GM21825 (cell line): ENCODE data around the gene STX12.

ENCODE experiments used
- ATAC-seq: cut with Tn5 transposase; IDR thresholded peaks from one replicate; pipeline ENCODE4 v1.9.1; 2021; ENCODE audit warnings: mild to moderate bottlenecking, moderate library complexity; ENCODE audit not compliant: unreplicated experiment

Gene STX12

DNA sequence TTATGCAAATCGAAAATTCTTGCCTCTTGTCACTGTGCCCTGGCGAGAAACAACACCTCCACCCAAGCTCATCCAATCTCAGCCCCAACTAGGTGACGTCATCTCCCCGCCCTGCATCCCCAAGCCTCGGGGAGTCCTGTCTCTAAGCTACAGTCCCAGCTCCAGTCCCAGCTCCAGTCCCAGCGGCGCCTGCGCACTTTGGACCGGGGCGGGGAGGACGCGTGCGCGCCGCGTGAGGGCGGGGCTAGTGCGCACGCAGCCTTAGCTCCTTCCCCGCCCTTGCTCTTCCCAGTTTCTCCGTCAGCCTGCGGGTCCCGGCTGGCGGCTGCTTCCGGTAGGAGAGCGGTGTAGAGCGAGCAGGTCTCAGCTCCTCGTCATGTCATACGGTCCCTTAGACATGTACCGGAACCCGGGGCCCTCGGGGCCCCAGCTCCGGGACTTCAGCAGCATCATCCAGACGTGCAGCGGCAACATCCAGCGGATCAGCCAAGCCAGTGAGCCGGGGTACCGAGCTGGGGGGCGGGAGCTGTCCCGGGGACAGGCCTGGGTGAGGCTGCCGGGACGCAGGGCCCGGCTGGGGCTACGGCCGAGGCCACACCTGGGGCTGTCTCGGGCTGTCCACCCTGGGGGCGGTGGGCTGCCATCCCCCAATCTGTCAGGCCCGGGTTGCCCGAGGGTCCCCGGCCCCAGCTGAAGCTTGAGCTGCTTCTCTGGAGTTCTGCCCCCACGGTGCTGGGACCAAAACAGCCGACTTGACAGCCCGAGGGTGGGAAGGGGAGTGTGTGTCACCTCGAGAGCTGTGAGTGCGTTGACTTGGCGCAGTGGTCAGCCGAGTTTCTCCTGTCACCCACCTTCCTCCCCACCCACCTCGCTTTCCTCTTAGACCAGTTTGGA, at the start of gene STX12:
Gene STX12, plus strand, starts transcription at position 288 of the 894 bp plus-strand sequence. Its CDS starts 89 bp downstream, at position 377.
- peak; percentile 92 for ATAC-seq

DNA sequence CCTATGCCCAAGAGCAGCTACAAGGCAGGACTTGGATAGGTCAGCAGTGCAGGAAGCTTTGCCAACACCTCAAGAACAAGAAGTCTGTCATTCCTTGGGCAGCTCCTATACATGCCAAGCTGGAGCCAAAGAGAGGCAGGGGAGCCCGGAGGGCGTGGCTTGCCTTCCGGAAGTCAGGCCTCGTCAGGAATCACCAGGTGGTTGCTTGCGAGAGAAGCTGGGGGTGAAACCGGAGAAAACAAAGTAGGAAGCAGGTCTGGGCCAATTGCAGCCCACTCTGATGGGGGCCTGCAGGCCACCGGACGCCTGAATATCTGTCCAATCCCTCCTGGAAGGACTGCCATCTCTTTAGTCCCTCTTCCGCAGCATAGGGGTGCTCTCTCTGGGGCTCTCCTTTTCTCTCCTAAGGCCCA, 48.1 kb upstream of the STX12 start:
- ATAC-seq = no peak

DNA sequence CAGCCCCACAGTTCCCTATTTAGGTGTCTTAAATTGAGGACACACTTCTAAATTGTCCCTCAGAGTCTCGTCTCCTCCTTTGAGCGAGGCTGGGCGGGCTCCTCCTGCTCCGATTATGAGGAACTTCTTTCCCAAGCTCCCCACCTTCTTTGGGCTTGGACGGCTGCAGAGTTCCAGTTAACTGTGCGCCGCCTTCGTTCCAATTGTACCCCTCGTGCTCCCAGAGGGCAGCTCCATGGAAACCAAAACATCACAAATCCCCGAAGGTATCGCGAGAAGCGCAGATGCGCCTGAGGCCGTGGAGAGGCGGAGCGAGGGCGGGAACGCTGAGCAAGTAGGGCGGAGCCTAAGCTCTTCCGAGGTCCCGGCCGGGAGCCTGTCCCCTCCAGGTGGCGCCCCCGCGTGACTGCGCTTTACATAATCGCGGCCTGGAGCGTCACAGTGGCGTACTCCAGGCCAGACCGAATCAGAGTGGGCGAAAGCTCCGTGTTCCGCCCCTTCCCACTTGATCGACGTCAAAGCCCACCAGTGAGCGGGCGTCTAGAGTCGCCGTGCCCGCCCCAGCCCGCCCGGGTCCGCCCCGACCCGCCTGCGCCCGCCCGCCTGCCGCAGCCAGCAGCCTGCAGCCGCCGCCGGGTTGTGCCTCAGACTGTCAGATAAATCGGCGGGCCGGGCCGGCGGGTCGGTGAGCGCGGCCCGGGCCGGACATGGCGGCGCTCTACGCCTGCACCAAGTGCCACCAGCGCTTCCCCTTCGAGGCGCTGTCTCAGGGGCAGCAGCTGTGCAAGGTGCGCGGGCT, 47.4 kb upstream of the STX12 start, which contains the start of gene FAM76A:
Gene FAM76A, plus strand, starts transcription at position 588 of the 799 bp plus-strand sequence. Its CDS starts 120 bp downstream, at position 708.
- ATAC-seq = peak; percentile 91

DNA sequence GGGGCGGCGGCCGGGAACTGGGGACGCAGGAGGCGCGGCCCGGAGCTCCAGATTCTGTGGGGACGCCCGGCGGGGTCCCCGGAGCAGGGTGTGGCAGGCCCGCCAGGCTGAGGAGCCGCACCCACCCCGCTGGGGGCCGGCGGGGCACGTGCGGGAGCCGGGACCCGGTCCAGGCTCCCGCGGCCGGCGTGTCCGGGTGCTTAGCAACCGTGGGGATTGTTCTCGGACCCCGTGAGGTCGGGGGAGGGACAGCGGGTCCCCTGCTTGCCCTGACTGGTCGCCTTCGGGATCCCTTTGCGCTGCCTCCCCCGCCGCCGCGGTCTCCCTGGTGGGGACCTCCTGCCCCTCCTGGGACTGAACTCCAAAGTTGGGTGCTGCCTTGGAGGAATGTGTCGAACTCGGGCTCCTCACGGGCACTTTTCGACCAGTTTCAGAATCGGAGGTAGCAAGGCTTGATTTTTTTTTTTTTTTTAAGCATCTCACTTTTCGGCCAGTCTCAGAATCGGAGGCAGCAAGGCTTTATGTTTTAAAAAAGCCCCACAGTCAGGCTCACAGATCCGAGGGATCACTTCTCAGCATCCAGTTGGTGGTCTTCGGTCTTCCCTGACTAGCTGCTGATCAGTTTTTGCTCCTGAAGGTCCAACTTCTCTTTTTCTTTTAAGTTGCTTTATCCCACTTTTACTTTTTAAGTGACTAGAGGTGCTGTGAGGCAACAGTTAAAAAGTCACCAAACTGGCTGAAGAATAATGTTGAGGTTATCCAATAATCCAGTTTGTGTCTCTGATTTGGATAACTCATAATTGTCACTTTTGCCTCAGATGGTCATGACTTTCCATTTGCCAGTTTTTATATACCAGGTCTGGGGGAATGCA, 46.6 kb upstream of the STX12 start:
- peak; percentile 25 for ATAC-seq

DNA sequence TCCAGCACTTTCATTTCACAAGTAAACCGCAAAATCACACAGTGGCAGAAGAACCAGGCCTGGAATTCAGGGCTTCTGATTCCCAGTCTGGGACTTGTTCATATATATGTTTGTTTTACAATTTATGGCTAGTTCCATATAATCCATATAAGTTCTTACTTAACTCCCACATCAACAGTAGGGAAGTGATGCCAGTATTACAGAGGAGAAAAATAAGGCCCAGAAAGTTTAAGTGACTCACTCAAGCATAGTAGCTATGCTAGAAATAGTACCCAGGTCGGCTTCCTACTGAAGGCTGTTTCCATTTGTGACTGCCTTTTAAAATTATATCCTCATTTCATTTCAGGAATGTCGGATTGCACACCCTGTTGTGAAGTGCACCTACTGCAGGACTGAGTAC, 45.9 kb upstream of the STX12 start:
- ATAC-seq = no peak

DNA sequence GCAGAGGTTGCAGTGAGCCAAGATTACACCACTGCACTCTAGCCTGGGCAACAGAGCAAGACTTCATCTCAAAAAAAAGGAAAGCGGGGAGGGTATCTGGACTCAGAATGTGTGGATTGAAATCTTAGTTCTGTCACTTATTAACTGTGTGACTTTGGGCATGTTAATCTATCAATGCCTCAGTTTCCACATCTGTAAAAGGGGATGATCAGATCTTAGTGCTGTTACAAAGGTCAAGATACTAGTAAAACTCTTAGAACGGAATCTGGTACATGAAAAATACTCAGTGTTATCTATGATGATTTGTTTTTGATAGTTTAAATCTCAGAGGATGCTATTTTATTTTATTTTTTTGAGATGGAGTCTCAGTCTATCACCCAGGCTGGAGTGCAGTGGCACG, 36.8 kb upstream of the STX12 start:
- no peak for ATAC-seq

DNA sequence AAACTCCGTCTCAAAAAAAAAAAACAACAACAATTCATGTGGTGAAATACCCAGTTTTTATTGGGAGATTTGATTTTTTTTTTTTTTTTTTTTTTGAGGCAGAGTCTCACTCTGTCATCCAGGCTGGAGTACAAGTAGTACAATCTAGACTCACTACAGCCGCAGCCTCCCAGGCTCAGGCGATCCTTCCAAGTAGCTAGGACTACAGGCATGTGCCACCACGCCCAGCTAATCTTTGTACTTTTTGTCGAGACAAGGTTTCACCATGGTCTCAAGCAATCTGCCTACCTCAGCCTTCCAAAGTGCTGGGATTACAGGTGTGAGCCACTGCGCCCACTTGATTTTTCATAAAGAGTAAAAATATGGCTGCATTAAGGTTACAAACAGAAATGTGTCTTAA, 31.9 kb upstream of the STX12 start:
- ATAC-seq = no peak

DNA sequence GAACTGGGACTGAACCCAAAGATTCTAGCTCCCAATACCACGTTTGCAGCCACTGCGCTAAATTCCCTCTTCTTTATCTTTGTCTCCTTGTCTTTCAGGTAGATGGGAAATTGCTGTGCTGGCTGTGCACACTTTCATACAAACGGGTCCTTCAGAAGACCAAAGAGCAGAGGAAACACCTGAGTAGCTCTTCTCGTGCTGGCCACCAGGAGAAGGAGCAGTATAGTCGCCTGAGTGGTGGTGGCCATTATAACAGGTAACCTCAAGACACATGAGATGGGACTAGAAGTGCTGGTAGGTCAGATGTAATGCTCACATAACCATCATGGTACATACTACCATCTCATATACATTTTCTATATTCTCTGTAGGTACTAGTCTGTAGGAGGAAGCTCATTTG, 28.5 kb upstream of the STX12 start:
- ATAC-seq = no peak

DNA sequence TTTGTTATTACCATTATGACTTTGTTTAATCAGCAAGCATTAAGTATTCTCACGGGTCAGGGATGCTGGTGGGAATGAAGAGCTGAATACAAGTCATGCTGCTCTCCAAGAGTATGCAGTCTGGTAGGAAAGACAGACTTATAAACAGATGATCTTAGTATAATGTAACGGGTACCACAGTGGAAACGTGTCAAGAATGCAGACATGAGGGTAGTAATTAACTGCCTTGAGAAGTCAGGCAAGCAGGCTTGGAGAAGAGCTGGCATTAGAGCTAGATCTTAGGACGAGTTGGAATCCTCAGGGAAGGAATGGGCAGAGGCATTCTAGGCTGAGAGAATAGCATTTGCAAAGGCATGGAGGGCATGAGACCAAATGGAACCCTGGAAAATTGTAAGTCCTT, 27.6 kb upstream of the STX12 start:
- ATAC-seq = no peak

DNA sequence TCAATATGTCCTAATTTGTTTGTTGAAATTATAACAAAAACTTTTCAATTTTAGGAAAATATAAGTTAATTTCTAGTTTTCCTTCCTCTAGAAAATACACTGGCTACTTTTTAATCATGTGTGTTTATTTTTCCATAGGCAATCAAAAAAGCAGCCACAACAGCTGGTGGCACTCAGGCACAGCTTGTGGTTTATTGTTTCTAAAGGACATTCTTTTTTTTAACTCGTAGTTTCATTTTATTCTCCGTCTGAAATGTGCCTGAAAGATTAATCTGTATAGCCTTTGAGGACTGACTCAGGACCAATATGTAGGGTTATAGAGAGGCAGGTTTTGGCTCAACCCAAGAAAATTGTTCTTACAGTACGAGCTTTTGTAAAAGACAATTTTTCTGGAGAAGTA, 20.7 kb upstream of the STX12 start:
- no peak for ATAC-seq

DNA sequence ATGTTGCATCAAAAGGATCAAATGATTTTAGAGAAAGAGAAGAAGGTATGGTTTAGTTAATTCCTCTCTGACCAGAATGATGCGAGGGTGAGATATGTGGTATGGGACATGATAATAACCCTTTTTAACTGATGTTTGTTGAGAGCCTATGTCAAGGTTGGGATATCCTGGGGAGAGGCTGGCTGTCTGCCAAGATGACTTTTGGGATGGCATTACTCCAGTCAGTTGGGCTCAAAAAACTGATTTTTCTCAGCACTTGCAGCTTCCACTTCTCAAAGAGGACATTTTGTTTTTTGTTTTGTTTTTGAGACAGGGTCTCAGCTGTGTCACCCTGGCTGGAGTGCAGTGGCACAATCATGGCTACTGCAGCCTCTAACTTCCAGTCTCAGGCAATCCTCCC, 17.7 kb upstream of the STX12 start:
- no peak for ATAC-seq

DNA sequence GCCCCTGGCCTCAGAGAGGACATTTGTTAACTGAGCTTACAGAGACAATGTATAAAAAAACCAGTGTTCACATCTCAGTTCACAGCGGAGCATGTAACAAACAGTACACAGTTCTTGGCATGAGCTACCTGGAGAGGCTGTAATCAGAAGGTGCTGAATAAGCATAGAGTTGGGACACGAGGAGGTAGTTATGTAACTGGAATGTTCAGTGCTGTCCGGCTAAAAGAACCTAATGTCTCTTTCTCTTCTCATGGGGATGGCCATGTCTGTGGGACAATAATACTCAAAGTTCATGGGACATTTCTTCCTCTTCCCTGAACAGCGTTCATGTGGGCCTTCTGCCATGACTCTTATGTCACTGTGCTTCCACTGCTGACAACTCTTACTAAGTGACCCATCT, 17.2 kb upstream of the STX12 start:
- ATAC-seq = no peak

DNA sequence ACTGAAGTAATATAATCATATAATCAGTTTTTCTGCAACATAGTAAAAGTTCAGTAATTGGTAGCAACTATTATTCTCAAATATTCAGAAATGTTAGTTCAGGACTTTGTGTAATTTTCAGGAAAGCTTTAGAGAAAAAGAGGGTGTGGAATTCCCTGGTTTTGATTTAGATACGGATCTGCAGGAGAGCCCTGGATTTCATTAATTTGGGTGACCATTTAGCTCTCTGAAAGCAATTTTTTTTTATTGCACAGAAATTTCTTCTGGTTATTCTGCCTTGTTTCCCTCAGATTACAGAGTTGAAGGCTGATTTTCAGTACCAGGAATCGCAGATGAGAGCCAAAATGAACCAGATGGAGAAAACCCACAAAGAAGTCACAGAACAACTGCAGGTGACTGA, 13.8 kb upstream of the STX12 start:
- ATAC-seq = no peak

DNA sequence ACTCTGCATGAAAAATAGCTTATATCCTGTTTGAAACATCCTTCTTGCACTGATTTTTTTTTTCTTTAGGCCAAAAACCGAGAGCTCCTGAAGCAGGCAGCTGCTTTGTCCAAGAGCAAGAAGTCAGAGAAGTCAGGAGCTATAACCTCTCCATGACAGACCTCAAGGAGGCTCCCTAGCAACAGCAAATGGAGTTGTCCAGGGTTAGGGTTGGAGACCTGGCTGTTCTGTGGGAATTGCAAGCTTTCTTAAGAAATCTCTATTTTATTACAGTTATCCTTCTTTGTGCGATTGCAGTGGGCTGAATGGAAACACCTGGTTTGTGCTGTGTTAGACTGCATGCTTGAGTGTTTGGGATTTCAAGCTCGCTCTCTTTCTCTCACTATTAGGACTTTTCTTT, 12.6 kb upstream of the STX12 start:
- ATAC-seq = no peak

DNA sequence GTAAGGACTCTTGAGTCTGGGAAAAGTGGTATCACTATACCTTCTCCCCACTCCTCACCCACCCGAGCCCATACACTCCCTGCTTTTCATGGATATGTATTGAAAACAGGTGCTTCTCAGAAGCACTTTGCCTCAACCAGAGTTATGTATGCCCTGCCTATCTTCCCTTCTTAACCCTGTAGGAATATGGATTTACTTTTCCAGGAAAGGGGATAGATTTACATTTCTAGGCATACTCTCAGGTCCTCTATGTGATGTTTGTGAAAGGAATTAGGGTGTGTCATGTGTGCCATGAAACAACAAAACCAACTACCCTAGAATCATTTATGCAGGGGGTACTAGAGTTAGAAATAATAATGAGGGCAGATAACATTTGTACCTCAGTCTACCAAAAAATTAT, 11.0 kb upstream of the STX12 start:
- no peak for ATAC-seq

DNA sequence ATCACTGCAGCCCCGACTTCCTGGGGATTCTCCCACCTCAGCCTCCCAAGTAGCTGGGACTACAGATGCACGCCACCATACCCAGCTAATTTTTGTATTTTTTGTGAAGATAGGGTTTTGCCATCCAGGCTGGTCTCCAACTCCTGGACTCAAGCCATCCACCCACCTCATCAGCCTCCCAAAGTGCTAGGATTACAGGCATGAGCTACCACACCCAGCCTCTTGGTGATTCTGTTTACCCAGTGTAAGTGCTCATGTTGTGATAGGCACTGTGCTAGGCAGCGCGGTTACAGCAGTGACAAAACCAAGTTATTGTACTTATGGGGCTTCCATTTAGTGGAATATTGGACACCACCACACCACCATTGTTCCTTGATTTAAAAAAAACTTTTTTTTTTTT, 9.7 kb upstream of the STX12 start:
- ATAC-seq = no peak

DNA sequence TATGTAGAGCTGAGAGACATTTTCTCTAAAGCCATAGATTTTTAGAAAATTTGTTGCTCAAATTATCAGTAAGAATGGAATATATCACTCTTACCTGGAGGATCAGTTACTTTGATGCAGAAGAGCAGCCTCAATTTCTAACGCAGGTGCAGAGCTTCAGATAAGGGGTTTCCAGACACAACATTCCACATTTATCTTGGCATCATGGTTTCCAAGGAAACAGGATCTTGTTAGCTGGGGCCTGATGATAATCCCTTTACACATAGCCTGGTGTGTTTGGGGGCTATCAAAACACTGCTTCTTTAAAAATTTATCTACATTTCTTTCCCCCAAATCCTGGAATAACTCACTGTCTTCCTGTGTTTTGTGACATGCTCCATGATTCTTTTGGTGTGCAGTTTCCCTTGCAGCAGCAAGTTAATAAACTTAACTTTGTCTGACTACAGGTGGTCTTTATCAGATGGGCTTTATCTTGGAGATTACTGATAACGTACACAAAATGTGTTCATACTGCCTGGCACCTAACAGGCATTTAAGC, 2.7 kb upstream of the STX12 start:
- no peak for ATAC-seq

DNA sequence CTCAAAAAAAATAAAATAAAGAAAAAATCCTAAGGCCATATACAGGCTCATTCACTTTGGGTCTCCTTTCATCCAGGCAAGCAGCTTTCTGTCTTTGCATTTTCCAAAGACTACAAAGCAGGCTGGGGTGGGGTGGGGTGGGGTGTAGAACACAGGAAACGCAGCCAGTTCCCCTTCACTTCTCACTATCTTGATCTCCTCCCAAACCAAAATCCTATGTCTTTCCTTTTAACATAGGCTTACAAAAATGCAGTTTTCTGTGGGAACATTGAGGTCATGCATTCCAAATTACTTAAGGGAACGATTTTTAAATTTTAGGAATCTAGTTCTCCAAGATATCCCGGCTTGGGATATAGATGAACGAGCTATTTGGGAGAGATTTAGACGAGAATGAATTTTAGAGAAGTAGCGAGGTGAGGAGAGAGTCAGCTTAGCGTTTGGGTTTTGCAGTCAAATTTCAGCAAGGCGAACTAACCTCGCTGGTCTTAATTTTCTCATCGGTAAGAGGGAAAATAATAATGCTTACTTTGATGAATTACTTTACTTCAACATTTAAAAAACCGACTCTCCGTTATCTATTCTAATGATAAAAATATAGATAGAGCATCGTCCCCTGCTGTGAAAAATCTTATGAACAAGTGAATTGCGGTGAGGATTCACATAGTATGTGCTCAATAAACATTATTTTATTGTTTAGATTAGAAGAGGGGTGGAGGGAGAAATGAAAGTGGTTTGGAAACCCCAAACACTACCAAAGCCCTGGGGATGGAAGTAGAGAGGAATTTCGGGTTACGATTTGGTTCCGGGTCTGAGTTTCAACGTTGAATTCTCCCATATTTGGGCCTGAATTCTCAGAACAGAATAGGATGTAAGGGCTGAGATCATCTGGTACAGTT, 735 bp upstream of the STX12 start:
- no peak for ATAC-seq

DNA sequence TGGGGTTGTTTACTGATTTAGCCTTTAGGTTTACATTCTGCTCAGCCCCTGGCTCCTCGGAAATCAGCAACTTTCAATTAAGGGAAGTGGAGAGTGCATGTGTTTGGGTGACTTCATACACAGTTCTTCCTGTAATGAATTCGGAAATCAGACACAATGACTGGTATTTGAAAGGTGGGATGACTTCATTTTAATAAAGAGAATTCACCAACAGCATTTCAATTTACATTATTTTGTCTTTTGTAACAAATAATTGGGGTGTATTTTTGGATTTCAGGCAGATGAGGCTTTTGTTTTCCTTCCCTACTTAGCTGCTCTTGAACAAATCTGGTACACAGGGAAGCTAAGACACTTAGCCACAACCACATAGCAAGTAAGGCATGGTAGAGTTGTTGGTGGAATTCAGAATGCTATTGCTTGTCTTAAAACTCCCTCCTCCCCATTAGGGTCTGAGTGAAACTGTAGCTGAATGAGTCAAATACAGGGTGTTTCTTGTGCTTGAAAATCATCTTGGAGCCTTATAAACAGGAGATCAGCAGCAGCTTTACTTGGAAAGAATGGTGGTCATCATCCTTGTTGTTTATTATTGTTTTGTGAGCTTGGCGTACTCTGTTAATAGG, 917 bp downstream of the STX12 start:
- ATAC-seq = peak; percentile 12
